Peyer's patch (tissue), 4 donors: ENCODE measurements around the gene NDNF.

Experiments used
- POLR2A ChIP-seq, 2 donors: fragments of 450-650 bp; IDR thresholded peaks; one replicate each; pipeline ENCODE4 v1.5.1; 2017; ENCODE audit warnings: antibody characterized with exemption in 2 of 2, mild to moderate bottlenecking in 2 of 2, moderate library complexity in 2 of 2
- TF ChIP-seq, protein P1 (sequence below), 6 experiments: fragments of 450-650 bp in 4 of 6; fragments of 200-600 bp in 2 of 6; sonication (generic) in 1 of 6; IDR thresholded peaks; one replicate each; pipeline ENCODE4 v1.5.1; 2017 to 2019; ENCODE audit warnings: antibody characterized with exemption in 6 of 6, mild to moderate bottlenecking in 3 of 6, moderate library complexity in 1 of 6

GRCh38 chr4:121088867-121089266, 16.5 kb upstream of the NDNF start:
- TF ChIP-seq, protein P1, sequence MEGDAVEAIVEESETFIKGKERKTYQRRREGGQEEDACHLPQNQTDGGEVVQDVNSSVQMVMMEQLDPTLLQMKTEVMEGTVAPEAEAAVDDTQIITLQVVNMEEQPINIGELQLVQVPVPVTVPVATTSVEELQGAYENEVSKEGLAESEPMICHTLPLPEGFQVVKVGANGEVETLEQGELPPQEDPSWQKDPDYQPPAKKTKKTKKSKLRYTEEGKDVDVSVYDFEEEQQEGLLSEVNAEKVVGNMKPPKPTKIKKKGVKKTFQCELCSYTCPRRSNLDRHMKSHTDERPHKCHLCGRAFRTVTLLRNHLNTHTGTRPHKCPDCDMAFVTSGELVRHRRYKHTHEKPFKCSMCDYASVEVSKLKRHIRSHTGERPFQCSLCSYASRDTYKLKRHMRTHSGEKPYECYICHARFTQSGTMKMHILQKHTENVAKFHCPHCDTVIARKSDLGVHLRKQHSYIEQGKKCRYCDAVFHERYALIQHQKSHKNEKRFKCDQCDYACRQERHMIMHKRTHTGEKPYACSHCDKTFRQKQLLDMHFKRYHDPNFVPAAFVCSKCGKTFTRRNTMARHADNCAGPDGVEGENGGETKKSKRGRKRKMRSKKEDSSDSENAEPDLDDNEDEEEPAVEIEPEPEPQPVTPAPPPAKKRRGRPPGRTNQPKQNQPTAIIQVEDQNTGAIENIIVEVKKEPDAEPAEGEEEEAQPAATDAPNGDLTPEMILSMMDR (IDR thresholded peaks at IDR 0.05): no peak
- TF ChIP-seq POLR2A (IDR thresholded peaks at IDR 0.05): no peak
